Measurements from ENCODE around the gene KCNJ10.

DNA sequence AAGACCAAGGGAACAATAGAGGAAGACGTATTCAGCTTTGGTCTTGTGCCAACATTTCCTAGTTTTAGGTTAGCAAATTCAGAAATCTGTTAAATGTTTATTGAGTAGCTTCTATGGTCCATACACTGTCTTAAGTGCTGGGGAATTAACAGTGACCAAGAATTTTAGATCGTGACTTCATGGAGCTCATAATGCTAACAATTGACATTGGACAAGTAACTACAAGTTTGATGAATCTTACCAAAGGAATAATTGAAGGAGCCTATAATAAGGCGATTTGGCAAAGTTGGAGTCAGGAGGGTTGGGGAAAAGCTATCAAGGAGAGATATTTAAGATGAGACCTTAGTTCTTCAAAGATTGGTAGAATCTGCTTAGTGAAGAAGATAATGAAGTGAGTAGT, 114.5 kb downstream of the KCNJ10 start:
- no peak for TF ChIP-seq POLR2AphosphoS5 (IDR thresholded peaks at IDR 0.05; ENCODE audit: low read depth)
- TF ChIP-seq CTCF (IDR thresholded peaks at IDR 0.05; ENCODE audit: insufficient read depth, low read length): no peak
- TF ChIP-seq, protein P1, sequence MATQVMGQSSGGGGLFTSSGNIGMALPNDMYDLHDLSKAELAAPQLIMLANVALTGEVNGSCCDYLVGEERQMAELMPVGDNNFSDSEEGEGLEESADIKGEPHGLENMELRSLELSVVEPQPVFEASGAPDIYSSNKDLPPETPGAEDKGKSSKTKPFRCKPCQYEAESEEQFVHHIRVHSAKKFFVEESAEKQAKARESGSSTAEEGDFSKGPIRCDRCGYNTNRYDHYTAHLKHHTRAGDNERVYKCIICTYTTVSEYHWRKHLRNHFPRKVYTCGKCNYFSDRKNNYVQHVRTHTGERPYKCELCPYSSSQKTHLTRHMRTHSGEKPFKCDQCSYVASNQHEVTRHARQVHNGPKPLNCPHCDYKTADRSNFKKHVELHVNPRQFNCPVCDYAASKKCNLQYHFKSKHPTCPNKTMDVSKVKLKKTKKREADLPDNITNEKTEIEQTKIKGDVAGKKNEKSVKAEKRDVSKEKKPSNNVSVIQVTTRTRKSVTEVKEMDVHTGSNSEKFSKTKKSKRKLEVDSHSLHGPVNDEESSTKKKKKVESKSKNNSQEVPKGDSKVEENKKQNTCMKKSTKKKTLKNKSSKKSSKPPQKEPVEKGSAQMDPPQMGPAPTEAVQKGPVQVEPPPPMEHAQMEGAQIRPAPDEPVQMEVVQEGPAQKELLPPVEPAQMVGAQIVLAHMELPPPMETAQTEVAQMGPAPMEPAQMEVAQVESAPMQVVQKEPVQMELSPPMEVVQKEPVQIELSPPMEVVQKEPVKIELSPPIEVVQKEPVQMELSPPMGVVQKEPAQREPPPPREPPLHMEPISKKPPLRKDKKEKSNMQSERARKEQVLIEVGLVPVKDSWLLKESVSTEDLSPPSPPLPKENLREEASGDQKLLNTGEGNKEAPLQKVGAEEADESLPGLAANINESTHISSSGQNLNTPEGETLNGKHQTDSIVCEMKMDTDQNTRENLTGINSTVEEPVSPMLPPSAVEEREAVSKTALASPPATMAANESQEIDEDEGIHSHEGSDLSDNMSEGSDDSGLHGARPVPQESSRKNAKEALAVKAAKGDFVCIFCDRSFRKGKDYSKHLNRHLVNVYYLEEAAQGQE (IDR thresholded peaks at IDR 0.05; ENCODE audit: insufficient replicate concordance, low read depth): no peak
- no peak for TF ChIP-seq GABPA (IDR thresholded peaks at IDR 0.05; ENCODE audit: low read depth)
